ENCODE measurements around the gene TBC1D8.

DNA sequence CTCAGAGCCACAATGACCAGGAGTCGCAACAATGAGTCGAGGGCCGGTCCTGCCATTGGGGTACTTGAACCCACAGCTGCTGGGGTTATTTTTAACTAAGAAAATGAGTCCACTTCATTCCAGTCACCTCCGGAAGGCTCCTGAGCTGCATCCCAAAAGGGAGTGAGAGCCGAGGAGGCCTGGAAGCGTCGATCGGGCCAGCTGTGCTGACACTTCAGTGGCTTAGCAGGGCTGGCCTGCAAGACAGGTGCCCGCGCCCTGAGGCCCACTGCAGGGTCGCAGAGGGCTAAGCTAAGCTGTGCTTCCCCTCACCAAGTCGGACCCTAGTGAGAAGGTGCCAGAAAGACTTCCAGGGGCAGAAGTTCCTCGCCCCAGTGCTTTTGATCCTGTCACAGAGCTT is 21.1 kb downstream of the TBC1D8 start:
- TF ChIP-seq CTCF (IDR thresholded peaks at IDR 0.05; ENCODE audit: low read depth, low read length) = no peak
- TF ChIP-seq, protein P1, sequence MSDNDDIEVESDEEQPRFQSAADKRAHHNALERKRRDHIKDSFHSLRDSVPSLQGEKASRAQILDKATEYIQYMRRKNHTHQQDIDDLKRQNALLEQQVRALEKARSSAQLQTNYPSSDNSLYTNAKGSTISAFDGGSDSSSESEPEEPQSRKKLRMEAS (IDR thresholded peaks at IDR 0.05; ENCODE audit: low read depth, low read length) = no peak

All from NB4 (cell line).